BLaER1 (cell line): Measurements from ENCODE around the gene OR6C2.
"Not testable (repeated sequence)": the region's sequence is repeated elsewhere in the genome, so short reads cannot be mapped to it uniquely, and the experiment has no call there.

Source experiments
- H3K27ac ChIP-seq: shearing (Covaris generic); formaldehyde crosslinking; 2 replicates; pipeline ENCODE4 v1.8.1; 2022
- H3K27me3 ChIP-seq: shearing (Covaris generic); formaldehyde crosslinking; 2 replicates; pipeline ENCODE4 v1.8.1; 2022
- H3K36me3 ChIP-seq: shearing (Covaris generic); formaldehyde crosslinking; 2 replicates; pipeline ENCODE4 v1.8.1; 2022
- H3K4me1 ChIP-seq: shearing (Covaris generic); formaldehyde crosslinking; 2 replicates; pipeline ENCODE4 v1.8.1; 2022
- H3K4me2 ChIP-seq: shearing (Covaris generic); formaldehyde crosslinking; 2 replicates; pipeline ENCODE4 v1.8.1; 2022
- H3K4me3 ChIP-seq: shearing (Covaris generic); formaldehyde crosslinking; 2 replicates; pipeline ENCODE4 v1.8.1; 2022
- H3K9ac ChIP-seq: shearing (Covaris generic); formaldehyde crosslinking; 2 replicates; pipeline ENCODE4 v1.8.1; 2022
- H3K9me3 ChIP-seq: shearing (Covaris generic); formaldehyde crosslinking; 2 replicates; pipeline ENCODE4 v1.8.1; 2022
- H4K20me1 ChIP-seq: shearing (Covaris generic); formaldehyde crosslinking; 2 replicates; pipeline ENCODE4 v1.8.1; 2022
- Cebpa-rat ChIP-seq: shearing (Covaris generic); IDR thresholded peaks from 2 replicates; pipeline ENCODE4 v1.8.1; 2022

The OR6C2 gene

GRCh38 chr12:55420307-55420962, 23.4 kb upstream of the OR6C2 start:
- no peaks in the 10 kb centered on the region for H3K9me3 ChIP-seq
- no peak overlapping the region for H3K4me3 ChIP-seq
- H4K20me1 ChIP-seq: no peaks in the 10 kb centered on the region
- no peaks in the 10 kb centered on the region for H3K36me3 ChIP-seq
- no peak overlapping the region for H3K27ac ChIP-seq
- H3K4me2 ChIP-seq: no peak overlapping the region
- no peaks in the 10 kb centered on the region for H3K4me1 ChIP-seq
- peaks cover 4% of the 10 kb centered on the region; the same call in 1 of the 2 replicates for H3K27me3 ChIP-seq
- no peak for TF ChIP-seq Cebpa-rat
- H3K9ac ChIP-seq: no peak overlapping the region

GRCh38 chr12:55425954-55426353, 17.9 kb upstream of the OR6C2 start, which contains the start of gene OR6C76:
OR6C76 (plus strand) TSS chr12:55426254; CDS start chr12:55426254, 0 bp downstream.
- Histone ChIP-seq H4K20me1 (no peaks in the 10 kb centered on the region), H3K36me3 (no peaks in the 10 kb centered on the region)

GRCh38 chr12:55428331-55429243, 15.3 kb upstream of the OR6C2 start:
- Histone ChIP-seq H3K9ac (no peak overlapping the region), H3K4me2 (no peak overlapping the region), H3K4me1 (no peaks in the 10 kb centered on the region), H3K27me3 (no peaks in the 10 kb centered on the region), H3K9me3 (no peaks in the 10 kb centered on the region), H3K36me3 (no peaks in the 10 kb centered on the region), H3K27ac (no peak overlapping the region), H3K4me3 (no peak overlapping the region), H4K20me1 (no peaks in the 10 kb centered on the region)
- TF ChIP-seq Cebpa-rat: no peak

More at GRCh38 chr12:55425954-55426353, 17.9 kb upstream of the OR6C2 start, which contains the start of gene OR6C76:
- Histone ChIP-seq H3K9me3 (no peaks in the 10 kb centered on the region), H3K4me3 (no peak within 1 kb of the TSS), H3K27me3 (no peaks in the 10 kb centered on the region), H3K27ac (no peak within 1 kb of the TSS), H3K4me1 (no peaks in the 10 kb centered on the region), H3K9ac (no peak within 1 kb of the TSS), H3K4me2 (no peak within 1 kb of the TSS)
- TF ChIP-seq Cebpa-rat: no peak

- H3K36me3 ChIP-seq, H3K4me1 ChIP-seq, H3K27me3 ChIP-seq, H3K4me2 ChIP-seq, H4K20me1 ChIP-seq, H3K27ac ChIP-seq, H3K9ac ChIP-seq, H3K4me3 ChIP-seq: not testable (repeated sequence)
- peaks cover 13% of the 10 kb centered on the region for H3K9me3 ChIP-seq
These were observed 2.6 kb upstream of the OR6C2 start for GRCh38 chr12:55441233-55441632.

GRCh38 chr12:55445357-55445756, 1.5 kb downstream of the OR6C2 start:
- H3K4me2 ChIP-seq: no peak overlapping the region
- H3K27me3 ChIP-seq: no peaks in the 10 kb centered on the region
- H3K4me1 ChIP-seq: no peaks in the 10 kb centered on the region
- peaks cover 12% of the 10 kb centered on the region for H3K9me3 ChIP-seq
- H3K27ac ChIP-seq: no peak overlapping the region
- H3K4me3 ChIP-seq: no peak overlapping the region
- no peak overlapping the region for H3K9ac ChIP-seq
- no peak for TF ChIP-seq Cebpa-rat
- H3K36me3 ChIP-seq: no peaks in the 10 kb centered on the region
- H4K20me1 ChIP-seq: no peaks in the 10 kb centered on the region

- Histone ChIP-seq H3K36me3 (no peaks in the 10 kb centered on the region), H3K9me3 (peaks cover 2% of the 10 kb centered on the region), H3K27ac (no peak overlapping the region), H3K27me3 (no peaks in the 10 kb centered on the region), H3K4me2 (no peak overlapping the region), H3K4me3 (no peak overlapping the region), H4K20me1 (no peaks in the 10 kb centered on the region), H3K4me1 (no peaks in the 10 kb centered on the region), H3K9ac (no peak overlapping the region)
- TF ChIP-seq Cebpa-rat: no peak
These were observed 2.5 kb downstream of the OR6C2 start for GRCh38 chr12:55446326-55446725.

GRCh38 chr12:55448825-55449224, 4.9 kb downstream of the OR6C2 start:
- Histone ChIP-seq H4K20me1 (no peaks in the 10 kb centered on the region), H3K9ac (no peak overlapping the region), H3K27me3 (no peaks in the 10 kb centered on the region), H3K27ac (no peak overlapping the region), H3K4me1 (no peaks in the 10 kb centered on the region), H3K4me2 (no peak overlapping the region), H3K36me3 (no peaks in the 10 kb centered on the region), H3K9me3 (no peaks in the 10 kb centered on the region), H3K4me3 (no peak overlapping the region)
- no peak for TF ChIP-seq Cebpa-rat

- H3K4me3 ChIP-seq, H3K9ac ChIP-seq, H3K27me3 ChIP-seq, H3K27ac ChIP-seq, H3K4me2 ChIP-seq, H4K20me1 ChIP-seq, H3K9me3 ChIP-seq, H3K36me3 ChIP-seq: not testable (repeated sequence)
- peaks cover 16% of the 10 kb centered on the region for H3K4me1 ChIP-seq
These were observed 21.1 kb downstream of the OR6C2 start for GRCh38 chr12:55464926-55465325.

- TF ChIP-seq Cebpa-rat: no peak
- no peaks in the 10 kb centered on the region for H4K20me1 ChIP-seq
These were observed 24.0 kb downstream of the OR6C2 start for GRCh38 chr12:55467836-55468235.

GRCh38 chr12:55469291-55469690, 25.4 kb downstream of the OR6C2 start:
- no peaks in the 10 kb centered on the region for H3K27me3 ChIP-seq
- no peak overlapping the region for H3K27ac ChIP-seq
- no peak for TF ChIP-seq Cebpa-rat

More at GRCh38 chr12:55467836-55468235, 24.0 kb downstream of the OR6C2 start:
- H3K4me3 ChIP-seq: no peak overlapping the region
- H3K9me3 ChIP-seq: peaks cover 4% of the 10 kb centered on the region; the same call in 1 of the 2 replicates
- no peaks in the 10 kb centered on the region for H3K36me3 ChIP-seq
- no peak overlapping the region for H3K27ac ChIP-seq
- peaks cover 16% of the 10 kb centered on the region for H3K4me1 ChIP-seq
- no peaks in the 10 kb centered on the region for H3K27me3 ChIP-seq
- no peak overlapping the region for H3K9ac ChIP-seq
- H3K4me2 ChIP-seq: peak overlapping the region; percentile 45

More at GRCh38 chr12:55469291-55469690, 25.4 kb downstream of the OR6C2 start:
- Histone ChIP-seq H3K9me3 (peaks cover 4% of the 10 kb centered on the region; the same call in 1 of the 2 replicates), H3K4me2 (no peak overlapping the region), H3K9ac (no peak overlapping the region), H3K36me3 (no peaks in the 10 kb centered on the region), H4K20me1 (no peaks in the 10 kb centered on the region), H3K4me1 (peaks cover 16% of the 10 kb centered on the region), H3K4me3 (no peak overlapping the region)
